HL-60 (cell line): ENCODE results near the gene FLYWCH1.

Experiments used
- DNase-seq, 2 experiments: peaks; one replicate each; pipeline ENCODE4 v3.0.0-alpha.2; 2010 to 2020; ENCODE audit warnings: low read depth in 1 of 2, low spot score in 1 of 2
- H3K27ac ChIP-seq: fragments of 250-450 bp; sonication (Bioruptor Pico); replicated peaks from 2 replicates; pipeline ENCODE4 v1.5.1; 2020; ENCODE audit warnings: mild to moderate bottlenecking, moderate library complexity
- H3K27me3 ChIP-seq: fragments of 250-450 bp; sonication (Bioruptor Pico); 2 replicates; pipeline ENCODE4 v1.5.1; 2021; ENCODE audit warnings: mild to moderate bottlenecking, moderate library complexity; ENCODE audit not compliant: insufficient read depth, poor library complexity, severe bottlenecking
- H3K4me3 ChIP-seq: replicated peaks from 2 replicates; pipeline ENCODE4 v1.5.1; 2011; ENCODE audit warnings: mild to moderate bottlenecking, control low read depth, low read length; ENCODE audit not compliant: insufficient read depth
- CTCF ChIP-seq: IDR thresholded peaks from one replicate; pipeline ENCODE4 v1.5.1; 2011; ENCODE audit warnings: low read length, control low read depth, inconsistent platforms; ENCODE audit not compliant: insufficient read depth
- GABPA ChIP-seq: IDR thresholded peaks from 2 replicates; pipeline ENCODE4 v1.6.1; 2012; ENCODE audit warnings: low read depth
- POLR2AphosphoS5 ChIP-seq: IDR thresholded peaks from 2 replicates; pipeline ENCODE4 v1.6.1; 2012; ENCODE audit warnings: low read depth
- REST ChIP-seq: IDR thresholded peaks from 2 replicates; pipeline ENCODE4 v1.6.1; 2012; ENCODE audit warnings: low read depth; ENCODE audit not compliant: insufficient replicate concordance
- SPI1 ChIP-seq: IDR thresholded peaks from 2 replicates; pipeline ENCODE4 v1.6.1; 2012; ENCODE audit warnings: low read depth, mild to moderate bottlenecking, borderline replicate concordance

FLYWCH1 gene

GRCh38 chr16:2896480-2897010 is 15.2 kb upstream of the FLYWCH1 start:
- H3K4me3 ChIP-seq = no peak overlapping the region
- no peaks in the 10 kb centered on the region for H3K27me3 ChIP-seq
- no peak for DNase-seq
- TF ChIP-seq CTCF = no peak
- no peak for TF ChIP-seq SPI1
- TF ChIP-seq REST = no peak
- TF ChIP-seq POLR2AphosphoS5 = no peak
- no peak for TF ChIP-seq GABPA
- H3K27ac ChIP-seq = no peak overlapping the region

- Histone ChIP-seq H3K27ac (no peak overlapping the region), H3K4me3 (no peak overlapping the region), H3K27me3 (no peaks in the 10 kb centered on the region)
- DNase-seq = no peak
- TF ChIP-seq POLR2AphosphoS5 (no peak), REST (no peak), GABPA (no peak), SPI1 (no peak), CTCF (no peak)
Measured at GRCh38 chr16:2897110-2897509, 14.6 kb upstream of the FLYWCH1 start.

GRCh38 chr16:2898831-2899563 is 12.7 kb upstream of the FLYWCH1 start:
- Histone ChIP-seq H3K4me3 (no peak overlapping the region), H3K27me3 (no peaks in the 10 kb centered on the region), H3K27ac (no peak overlapping the region)
- TF ChIP-seq GABPA (no peak), CTCF (no peak), REST (no peak), SPI1 (no peak)
- DNase-seq = no peak
